SK-N-SH (cell line): ENCODE measurements around the gene ARHGEF18. TPM values are rescaled to one million over a fixed set of nuclear protein-coding genes. Genes with fewer than 3 reads are reported as not detected.

Experiments
- CTCF ChIA-PET: fragments of 300-600, 350-600 bp; formaldehyde crosslinking; extraction: SDS; loops from one replicate; lab custom pipeline; 2021; lab: Yijun Ruan, JAX
- POLR2A ChIA-PET: fragments of 350-600 bp; sonication (Branson Sonifier 250); formaldehyde crosslinking; extraction: SDS; loops from one replicate; lab custom pipeline; 2020; ENCODE audit warnings: antibody characterized with exemption, inconsistent platforms; lab: Yijun Ruan, JAX
- DNase-seq: peaks from one replicate; pipeline ENCODE4 v3.0.0; 2012
- H2AFZ ChIP-seq: fragments of 200-600 bp; sonication (generic); 2 replicates; pipeline ENCODE4 v1.8.1; 2016; ENCODE audit warnings: antibody characterized with exemption, mild to moderate bottlenecking, low read depth
- H3F3A ChIP-seq: fragments of 200-600 bp; sonication (generic); replicated peaks from 2 replicates; pipeline ENCODE3; 2016; ENCODE audit warnings: antibody characterized with exemption, mild to moderate bottlenecking; ENCODE audit not compliant: insufficient read depth
- H3K27ac ChIP-seq, 2 experiments: fragments of 200-500 bp in 1 of 2; fragments of 200-600 bp in 1 of 2; sonication (Bioruptor generic) in 1 of 2; sonication (generic), shearing (Covaris generic) in 1 of 2; 2 replicates each; pipeline versions ENCODE4 v1.5.1 to v1.6.1; 2014 to 2016; ENCODE audit warnings: low read depth in 2 of 2, inconsistent platforms in 1 of 2, low read length in 1 of 2, mild to moderate bottlenecking in 1 of 2, mixed read lengths in 1 of 2
- H3K27me3 ChIP-seq: fragments of 200-600 bp; sonication (generic), shearing (Covaris generic); 2 replicates; pipeline ENCODE4 v1.6.1; 2016; ENCODE audit warnings: mixed run types; ENCODE audit not compliant: insufficient read depth
- H3K36me3 ChIP-seq, 2 experiments: fragments of 200-500 bp in 1 of 2; fragments of 200-600 bp in 1 of 2; sonication (Bioruptor generic) in 1 of 2; sonication (generic) in 1 of 2; replicated peaks in 1 of 2; 2 replicates each; pipeline versions ENCODE3 to v1.5.1; 2014 to 2016; ENCODE audit warnings: low read length in 1 of 2, mild to moderate bottlenecking in 1 of 2; ENCODE audit not compliant: insufficient read depth in 2 of 2, control insufficient read depth in 1 of 2
- H3K4me1 ChIP-seq, 2 experiments: fragments of 200-500 bp in 1 of 2; fragments of 200-600 bp in 1 of 2; sonication (Bioruptor generic) in 1 of 2; sonication (generic), shearing (Covaris generic) in 1 of 2; 2 replicates each; pipeline versions ENCODE4 v1.5.1 to v1.6.1; 2014 to 2016; ENCODE audit warnings: low read depth in 1 of 2, low read length in 1 of 2, mixed run types in 1 of 2; ENCODE audit not compliant: insufficient read depth in 2 of 2, control insufficient read depth in 1 of 2
- H3K4me2 ChIP-seq: fragments of 200-600 bp; sonication (generic), shearing (Covaris generic); 2 replicates; pipeline ENCODE4 v1.6.1; 2017; ENCODE audit warnings: mixed run types
- H3K4me3 ChIP-seq, 2 experiments: fragments of 200-500 bp in 1 of 2; fragments of 200-600 bp in 1 of 2; sonication (Bioruptor generic) in 1 of 2; sonication (generic), shearing (Covaris generic) in 1 of 2; 2 replicates each; pipeline versions ENCODE4 v1.5.1 to v1.8.1; 2014 to 2016; ENCODE audit warnings: low read depth in 2 of 2, inconsistent platforms in 1 of 2, low read length in 1 of 2, mild to moderate bottlenecking in 1 of 2, mixed read lengths in 1 of 2, moderate library complexity in 1 of 2
- H3K79me2 ChIP-seq: fragments of 200-600 bp; sonication (generic); 2 replicates; pipeline ENCODE4 v1.8.1; 2017; ENCODE audit warnings: mild to moderate bottlenecking; ENCODE audit not compliant: insufficient read depth
- H3K9ac ChIP-seq: fragments of 200-600 bp; sonication (generic); 2 replicates; pipeline ENCODE4 v1.6.1; 2017; ENCODE audit warnings: mixed run types
- H3K9me2 ChIP-seq: fragments of 200-600 bp; sonication (generic); 2 replicates; pipeline ENCODE4 v1.6.1; 2017; ENCODE audit warnings: mixed run types
- H3K9me3 ChIP-seq: fragments of 200-600 bp; sonication (generic); 2 replicates; pipeline ENCODE4 v1.6.1; 2017; ENCODE audit warnings: mixed run types, mild to moderate bottlenecking, moderate library complexity
- H4K20me1 ChIP-seq: fragments of 200-600 bp; sonication (generic); 2 replicates; pipeline ENCODE4 v1.6.1; 2017; ENCODE audit warnings: mild to moderate bottlenecking, mixed run types; ENCODE audit not compliant: insufficient read depth
- CHD2 ChIP-seq: fragments of 150-350 bp; IDR thresholded peaks from 2 replicates; pipeline ENCODE4 v1.6.1; 2018; ENCODE audit warnings: low read length; ENCODE audit not compliant: partially characterized antibody
- EP300 ChIP-seq, 2 experiments: IDR thresholded peaks; 2 replicates each; pipeline versions ENCODE4 v1.4.0 to v1.6.1; 2012; ENCODE audit warnings: borderline replicate concordance in 1 of 2, low read depth in 1 of 2, low read length in 1 of 2
- EZH2phosphoT487 ChIP-seq: fragments of 200-600 bp; sonication (generic); IDR thresholded peaks from 2 replicates; pipeline ENCODE4 v1.6.1; 2017; ENCODE audit warnings: low read depth, mixed run types, mild to moderate bottlenecking, antibody characterized with exemption, moderate library complexity, borderline replicate concordance
- FOSL2 ChIP-seq: IDR thresholded peaks from 2 replicates; pipeline ENCODE4 v1.4.0; 2012; ENCODE audit warnings: low read depth, mild to moderate bottlenecking, moderate library complexity, borderline replicate concordance
- FOXJ3 ChIP-seq: sonication (generic); formaldehyde crosslinking; IDR thresholded peaks from 2 replicates; pipeline ENCODE4 v1.5.1; 2020; ENCODE audit warnings: mild to moderate bottlenecking, missing genetic modification reagents
- MEF2A ChIP-seq: IDR thresholded peaks from 2 replicates; pipeline ENCODE4 v1.4.0; 2012; ENCODE audit warnings: low read depth, borderline replicate concordance
- RAD21 ChIP-seq: IDR thresholded peaks from 2 replicates; pipeline ENCODE4 v1.6.1; 2012; ENCODE audit warnings: mild to moderate bottlenecking, low read length
- RXRA ChIP-seq: IDR thresholded peaks from 2 replicates; pipeline ENCODE4 v1.4.0; 2012; ENCODE audit warnings: low read depth, mild to moderate bottlenecking, borderline replicate concordance
- TCF12 ChIP-seq: IDR thresholded peaks from 2 replicates; pipeline ENCODE4 v1.4.0; 2012
- TEAD4 ChIP-seq: IDR thresholded peaks from 2 replicates; pipeline ENCODE4 v1.4.0; 2012; ENCODE audit warnings: mild to moderate bottlenecking, borderline replicate concordance; ENCODE audit not compliant: insufficient read depth
- WGBS: methylation state at CpG from one replicate; pipeline ENCODE4 v1.1.6; 2017; ENCODE audit warnings: low lambda C conversion rate; 5-methylcytosine and 5-hydroxymethylcytosine counted together
- polyA plus RNA-seq, 3 experiments: library from polyadenylated mRNA; depleted of rRNA; stranded (reverse); fragments of >200 nt; gene quantifications; 2 replicates each; pipeline ENCODE4 v1.2.3, GENCODE V29; 2012
- TF ChIP-seq, protein P1 (sequence below): fragments of 200-600 bp; sonication (generic); IDR thresholded peaks from 2 replicates; pipeline ENCODE4 v1.6.1; 2017; ENCODE audit warnings: antibody characterized with exemption, mild to moderate bottlenecking, moderate library complexity
- TF ChIP-seq, protein P2 (sequence below): IDR thresholded peaks from 2 replicates; pipeline ENCODE4 v1.4.0; 2012; ENCODE audit warnings: low read depth, borderline replicate concordance

ARHGEF18 gene
- 11.3 and 11.7 TPM in 2 replicates for polyA plus RNA-seq (2012; rRNA removed)
- 4.7 and 7.6 TPM in 2 replicates for polyA plus RNA-seq (2012; cell fraction: cytosol; rRNA removed)
- polyA plus RNA-seq (2012; cell fraction: nucleus; rRNA removed), result 23.3 and 25.8 TPM in 2 replicates

DNA sequence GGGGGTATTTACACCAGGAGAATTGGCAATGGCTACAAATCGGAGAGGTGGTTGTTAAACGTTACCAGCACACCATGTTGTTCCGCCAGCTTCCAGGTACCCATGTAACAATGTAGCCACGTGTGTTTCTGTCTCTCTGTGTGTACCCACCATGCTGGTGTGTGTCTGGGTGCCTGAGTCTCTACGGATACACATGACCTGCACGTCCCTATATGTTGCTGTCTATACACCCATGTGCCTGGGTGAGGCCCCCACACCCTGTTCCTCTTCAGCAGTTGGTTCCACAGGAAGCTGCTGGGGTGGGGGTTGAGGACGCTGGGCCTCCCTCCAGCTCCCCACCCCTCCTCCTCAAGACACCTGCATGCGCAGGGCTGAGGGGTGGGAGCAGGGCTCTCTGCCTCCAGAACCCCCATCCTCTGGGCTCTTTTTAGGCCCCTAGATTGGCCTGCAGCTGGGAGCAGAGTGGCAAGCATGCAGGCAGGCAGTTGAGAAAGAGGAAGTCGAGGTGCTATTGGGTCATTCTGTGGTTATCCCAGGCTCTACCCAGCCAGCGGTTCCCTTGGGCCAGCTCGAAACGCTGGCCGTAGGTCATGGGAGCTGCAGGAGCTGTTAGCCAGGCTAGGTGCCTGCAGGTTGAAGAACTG, at the start of gene ARHGEF18:
Gene ARHGEF18 (plus strand): TSS at position 351 of the 644 bp plus-strand sequence. CDS start 13,954 bp downstream, outside the sequence.
- no peaks in the 10 kb centered on the region for H3K36me3 ChIP-seq
- TF ChIP-seq CHD2 (no peak), TCF12 (no peak), TEAD4 (no peak)
- TF ChIP-seq, protein P1, sequence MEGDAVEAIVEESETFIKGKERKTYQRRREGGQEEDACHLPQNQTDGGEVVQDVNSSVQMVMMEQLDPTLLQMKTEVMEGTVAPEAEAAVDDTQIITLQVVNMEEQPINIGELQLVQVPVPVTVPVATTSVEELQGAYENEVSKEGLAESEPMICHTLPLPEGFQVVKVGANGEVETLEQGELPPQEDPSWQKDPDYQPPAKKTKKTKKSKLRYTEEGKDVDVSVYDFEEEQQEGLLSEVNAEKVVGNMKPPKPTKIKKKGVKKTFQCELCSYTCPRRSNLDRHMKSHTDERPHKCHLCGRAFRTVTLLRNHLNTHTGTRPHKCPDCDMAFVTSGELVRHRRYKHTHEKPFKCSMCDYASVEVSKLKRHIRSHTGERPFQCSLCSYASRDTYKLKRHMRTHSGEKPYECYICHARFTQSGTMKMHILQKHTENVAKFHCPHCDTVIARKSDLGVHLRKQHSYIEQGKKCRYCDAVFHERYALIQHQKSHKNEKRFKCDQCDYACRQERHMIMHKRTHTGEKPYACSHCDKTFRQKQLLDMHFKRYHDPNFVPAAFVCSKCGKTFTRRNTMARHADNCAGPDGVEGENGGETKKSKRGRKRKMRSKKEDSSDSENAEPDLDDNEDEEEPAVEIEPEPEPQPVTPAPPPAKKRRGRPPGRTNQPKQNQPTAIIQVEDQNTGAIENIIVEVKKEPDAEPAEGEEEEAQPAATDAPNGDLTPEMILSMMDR, result no peak
- TF ChIP-seq, all 33 proteins: peak for 0
- no peak for DNase-seq
- Histone ChIP-seq H3K4me2 (no peak within 1 kb of the TSS), H3K27me3 (peaks cover 24% of the 10 kb centered on the region), H2AFZ (no peak within 1 kb of the TSS), H3K9ac (no peak within 1 kb of the TSS), H4K20me1 (no peaks in the 10 kb centered on the region), H3K4me3 (no peak within 1 kb of the TSS), H3K9me2 (no peaks in the 10 kb centered on the region), H3F3A (no peaks in the 10 kb centered on the region), H3K27ac (no peak within 1 kb of the TSS), H3K79me2 (no peaks in the 10 kb centered on the region), H3K9me3 (no peaks in the 10 kb centered on the region), H3K4me1 (no peaks in the 10 kb centered on the region)
- CTCF ChIA-PET, result interaction anchor here (0.7 to 1.6 kb wide), 2 partner anchors 17 to 32 kb away, joined by 3 to 4 read pairs; no protein-coding TSS in a partner anchor
- WGBS, result 26% methylated on average over 9 of the region's 13 CpGs
- POLR2A ChIA-PET, result interaction anchor here (0.5 kb wide), 1 partner anchor 215 kb away, joined by 4 read pairs; no protein-coding TSS in a partner anchor

DNA sequence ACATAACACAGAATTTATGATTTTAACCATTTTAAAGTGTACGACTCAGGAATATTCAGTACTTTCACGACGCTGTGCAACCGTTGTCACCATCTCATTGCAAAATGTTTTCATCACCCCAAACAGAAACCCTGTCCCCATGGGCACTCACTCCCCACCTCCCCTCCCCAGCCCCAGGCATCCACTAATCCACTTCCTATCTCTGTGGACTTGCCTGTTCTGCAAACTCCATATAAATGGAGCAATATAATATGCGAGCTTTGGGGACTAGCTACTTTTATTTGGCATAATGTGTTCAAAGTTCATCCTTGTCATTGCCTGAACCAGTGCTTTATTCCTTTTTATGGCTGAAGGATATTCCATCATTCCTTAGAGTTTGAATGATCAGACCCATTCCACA, 47.2 kb upstream of the ARHGEF18 start:
- Histone ChIP-seq H3K4me3 (no peak overlapping the region), H3K27ac (no peak overlapping the region), H3K4me2 (no peak overlapping the region), H3K9ac (no peak overlapping the region), H4K20me1 (no peaks in the 10 kb centered on the region), H3F3A (no peaks in the 10 kb centered on the region), H3K4me1 (no peaks in the 10 kb centered on the region), H3K9me2 (no peaks in the 10 kb centered on the region), H3K36me3 (no peaks in the 10 kb centered on the region), H3K9me3 (no peaks in the 10 kb centered on the region), H2AFZ (no peak overlapping the region), H3K79me2 (no peaks in the 10 kb centered on the region), H3K27me3 (peaks cover 11% of the 10 kb centered on the region)
- ChIA-PET POLR2A (no interaction called here), CTCF (interaction anchor here (0.9 to 1.3 kb wide), 4 partner anchors 29 to 200 kb away, joined by 3 to 4 read pairs (median 4); no protein-coding TSS in a partner anchor)
- 55% methylated on average over 5 of the region's 5 CpGs for WGBS
- TF ChIP-seq RXRA (no peak), TEAD4 (no peak), RAD21 (no peak), EZH2phosphoT487 (no peak), FOXJ3 (CRISPR knock-in tag) (no peak), FOSL2 (no peak), EP300 (IDR thresholded peaks at IDR 0.05; ENCODE audit: borderline replicate concordance in 1 of 2, low read depth in 1 of 2, low read length in 1 of 2) (no peak), MEF2A (no peak)
- TF ChIP-seq, protein P2, sequence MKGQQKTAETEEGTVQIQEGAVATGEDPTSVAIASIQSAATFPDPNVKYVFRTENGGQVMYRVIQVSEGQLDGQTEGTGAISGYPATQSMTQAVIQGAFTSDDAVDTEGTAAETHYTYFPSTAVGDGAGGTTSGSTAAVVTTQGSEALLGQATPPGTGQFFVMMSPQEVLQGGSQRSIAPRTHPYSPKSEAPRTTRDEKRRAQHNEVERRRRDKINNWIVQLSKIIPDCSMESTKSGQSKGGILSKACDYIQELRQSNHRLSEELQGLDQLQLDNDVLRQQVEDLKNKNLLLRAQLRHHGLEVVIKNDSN, result no peak
- no peak for DNase-seq
